ENCODE results near the gene IGSF21. TPM values are rescaled to one million over a fixed set of nuclear protein-coding genes. Genes with fewer than 3 reads are reported as not detected.

The IGSF21 gene
- polyA plus RNA-seq, 2 donors, result 0.06 to 0.13 TPM

DNA sequence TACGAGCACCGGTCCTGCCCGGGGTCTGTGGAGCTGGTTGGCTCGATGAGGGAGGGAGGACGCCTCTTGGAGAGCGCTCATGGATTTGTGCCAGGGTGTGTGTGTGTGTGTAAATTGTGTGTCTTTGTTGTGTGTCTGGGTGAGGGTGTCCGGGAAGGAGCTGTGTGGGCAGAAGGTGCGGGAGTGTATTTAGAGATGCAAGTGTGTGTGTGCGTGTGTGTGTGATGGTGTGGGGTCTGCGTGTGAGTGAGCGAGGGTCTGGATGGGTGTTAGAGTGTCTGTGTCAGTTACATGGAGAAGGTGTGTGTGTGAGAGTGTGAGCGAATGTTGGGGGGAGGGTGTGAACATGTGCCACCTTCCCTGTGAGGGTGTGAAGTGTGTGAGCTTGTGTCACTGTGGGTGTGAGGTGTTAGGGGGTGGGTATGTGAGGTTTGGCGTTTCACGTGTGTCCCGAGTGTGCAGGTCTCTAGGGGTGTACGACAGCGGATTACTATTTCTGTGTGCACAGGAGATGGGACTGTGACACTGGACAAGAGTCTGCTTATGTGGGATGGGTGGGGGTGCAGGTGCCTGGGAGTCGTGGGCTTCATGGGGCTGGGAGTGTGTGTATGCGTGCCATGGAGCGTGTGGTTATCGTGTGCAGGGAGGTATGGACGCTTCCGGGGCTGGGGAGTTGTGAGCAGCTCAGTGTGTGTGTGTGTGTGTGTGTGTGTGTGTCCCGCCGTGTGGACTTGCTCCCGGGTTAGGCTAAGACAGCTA lies 880 bp downstream of the IGSF21 start:
- 3 to 5% methylated on average over 24 to 26 of the region's 26 CpGs for WGBS, 2 donors
- Histone ChIP-seq H3K4me3 (ENCODE audit: low read depth in 1 of 2, low read length in 2 of 2) (no peak overlapping the region), H3K27ac (ENCODE audit: low read depth in 2 of 2, low read length in 1 of 2) (no peak overlapping the region), H3K4me1 (ENCODE audit: control insufficient read depth in 2 of 2, insufficient read depth in 2 of 2, low read length in 1 of 2) (peaks cover 6 to 18% of the 10 kb centered on the region in 2 donors), H3K9me3 (ENCODE audit: control insufficient read depth in 2 of 2, insufficient read depth in 1 of 2, low read depth in 1 of 2, low read length in 1 of 2) (peaks cover 0 to 7% of the 10 kb centered on the region in 2 donors), H3K36me3 (ENCODE audit: control insufficient read depth in 2 of 2, insufficient read depth in 2 of 2, low read length in 1 of 2) (no peaks in the 10 kb centered on the region), H3K27me3 (ENCODE audit: control insufficient read depth in 1 of 2, insufficient read depth in 2 of 2, low read length in 2 of 2) (peaks cover 13 to 22% of the 10 kb centered on the region in 2 donors)

DNA sequence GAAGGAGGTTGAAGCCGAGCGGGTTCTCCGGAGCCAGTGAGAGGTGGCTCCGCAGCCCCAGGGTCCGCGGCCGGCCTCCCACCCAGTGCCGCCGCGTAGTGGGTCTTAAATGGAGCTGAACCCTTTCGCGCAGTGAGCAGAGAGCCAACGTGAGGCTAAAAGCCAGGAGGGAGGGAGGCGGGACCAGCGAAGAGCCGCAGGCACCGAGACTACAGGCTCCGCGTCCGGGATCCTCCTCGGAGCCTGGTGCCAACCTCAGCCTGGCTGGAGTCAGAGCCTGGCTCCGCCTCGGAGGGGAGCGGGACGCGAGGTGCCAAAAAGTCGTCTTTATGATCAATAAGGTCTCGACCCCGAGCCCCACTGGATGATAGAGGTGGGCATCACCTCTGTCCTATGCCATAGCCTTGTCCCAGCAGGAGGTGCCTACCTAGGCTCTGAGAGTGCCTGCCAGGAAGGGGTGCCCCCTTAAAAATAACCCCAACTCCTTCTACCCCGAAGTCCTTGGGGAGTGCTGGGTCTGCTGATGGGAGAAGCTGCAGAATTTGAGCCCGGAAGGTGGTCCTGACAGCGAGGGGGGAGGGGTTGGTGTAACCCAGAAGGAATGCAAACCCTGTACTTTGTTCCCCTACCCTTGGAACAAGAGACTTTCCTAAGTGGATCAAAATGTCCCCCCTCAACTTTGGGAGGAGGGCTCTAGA lies 1.6 kb downstream of the IGSF21 start:
- H3K36me3 ChIP-seq (ENCODE audit: control insufficient read depth in 2 of 2, insufficient read depth in 2 of 2, low read length in 1 of 2), result no peaks in the 10 kb centered on the region
- peaks cover 0 to 5% of the 10 kb centered on the region in 2 donors for H3K9me3 ChIP-seq (ENCODE audit: control insufficient read depth in 2 of 2, insufficient read depth in 1 of 2, low read depth in 1 of 2, low read length in 1 of 2)
- H3K27ac ChIP-seq (ENCODE audit: low read depth in 2 of 2, low read length in 1 of 2), result no peak overlapping the region
- 3 to 7% methylated on average over 32 of the region's 32 CpGs for WGBS, 2 donors
- peaks cover 13 to 22% of the 10 kb centered on the region in 2 donors for H3K27me3 ChIP-seq (ENCODE audit: control insufficient read depth in 1 of 2, insufficient read depth in 2 of 2, low read length in 2 of 2)
- no peak overlapping the region for H3K4me3 ChIP-seq (ENCODE audit: low read depth in 1 of 2, low read length in 2 of 2)
- H3K4me1 ChIP-seq (ENCODE audit: control insufficient read depth in 2 of 2, insufficient read depth in 2 of 2, low read length in 1 of 2), result peaks cover 6 to 18% of the 10 kb centered on the region in 2 donors

DNA sequence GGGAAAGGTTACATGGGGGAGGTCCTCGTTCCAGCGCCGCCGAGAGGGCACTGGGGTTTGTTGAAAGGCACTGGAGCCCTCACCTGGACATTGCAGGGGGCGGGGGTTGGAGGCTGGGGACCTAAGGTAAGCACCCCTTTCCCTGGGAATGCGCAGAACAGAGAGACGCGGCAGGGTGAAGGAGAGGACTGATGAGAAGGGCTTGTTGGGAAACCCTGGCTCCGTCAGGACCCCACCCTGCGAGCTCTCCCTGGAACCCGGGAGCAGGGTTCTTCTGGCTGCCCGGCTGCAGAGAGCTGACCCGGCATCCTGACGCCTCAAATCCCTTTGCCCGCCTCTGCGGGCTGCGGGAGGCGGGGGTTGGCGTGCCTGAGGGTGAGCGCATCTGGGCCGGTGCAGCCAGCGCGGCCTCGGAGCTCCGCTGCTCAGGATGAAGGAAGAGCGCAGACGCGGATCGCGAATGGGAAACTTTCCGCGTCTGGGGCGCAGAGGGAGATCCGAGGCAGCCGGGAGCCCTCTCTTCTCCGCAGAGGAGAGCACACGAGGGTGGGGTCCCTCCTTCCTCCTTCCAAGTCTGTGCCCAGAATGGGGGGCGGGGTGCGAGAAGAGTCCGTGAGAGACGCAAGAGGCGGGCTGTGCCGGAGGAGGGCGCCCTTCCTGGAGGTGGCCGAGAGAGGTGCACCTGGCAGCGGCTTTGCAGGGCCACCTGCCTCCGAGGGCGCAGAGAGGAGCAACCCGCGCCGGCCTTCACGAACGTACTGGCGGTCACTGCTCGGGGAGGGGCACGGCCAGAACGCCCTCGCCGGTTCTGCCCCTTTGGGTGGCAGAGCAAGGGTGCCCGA lies 2.4 kb downstream of the IGSF21 start:
- Histone ChIP-seq H3K27me3 (ENCODE audit: control insufficient read depth in 1 of 2, insufficient read depth in 2 of 2, low read length in 2 of 2) (peaks cover 16 to 25% of the 10 kb centered on the region in 2 donors), H3K4me1 (ENCODE audit: control insufficient read depth in 2 of 2, insufficient read depth in 2 of 2, low read length in 1 of 2) (peaks cover 6 to 18% of the 10 kb centered on the region in 2 donors), H3K36me3 (ENCODE audit: control insufficient read depth in 2 of 2, insufficient read depth in 2 of 2, low read length in 1 of 2) (no peaks in the 10 kb centered on the region), H3K4me3 (ENCODE audit: low read depth in 1 of 2, low read length in 2 of 2) (peak overlapping the region in 1 of 2 donors; percentile 1), H3K27ac (ENCODE audit: low read depth in 2 of 2, low read length in 1 of 2) (no peak overlapping the region), H3K9me3 (ENCODE audit: control insufficient read depth in 2 of 2, insufficient read depth in 1 of 2, low read depth in 1 of 2, low read length in 1 of 2) (peaks cover 0 to 5% of the 10 kb centered on the region in 2 donors)
- 2 to 4% methylated on average over 58 to 60 of the region's 60 CpGs for WGBS, 2 donors

DNA sequence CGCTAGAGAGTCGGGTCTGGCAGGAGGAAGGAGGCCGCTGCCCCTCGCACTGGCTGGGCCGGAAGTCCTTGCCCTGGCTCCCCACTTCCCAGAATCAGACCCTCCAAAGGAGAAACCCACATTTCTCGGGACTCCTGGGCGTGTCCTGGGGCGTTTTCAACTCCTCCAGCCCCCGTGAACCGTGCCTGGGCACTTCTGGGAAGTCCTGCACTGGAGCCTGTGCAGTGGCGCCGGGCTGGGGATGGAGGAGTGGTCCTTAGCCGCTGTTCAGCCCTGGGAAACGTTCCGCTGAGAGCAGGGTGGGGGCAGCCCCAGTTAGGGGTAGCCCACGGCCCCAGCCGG lies 3.0 kb downstream of the IGSF21 start:
- H3K4me1 ChIP-seq (ENCODE audit: control insufficient read depth in 2 of 2, insufficient read depth in 2 of 2, low read length in 1 of 2), result peaks cover 6 to 18% of the 10 kb centered on the region in 2 donors
- 4 to 5% methylated on average over 16 to 17 of the region's 17 CpGs for WGBS, 2 donors
- H3K9me3 ChIP-seq (ENCODE audit: control insufficient read depth in 2 of 2, insufficient read depth in 1 of 2, low read depth in 1 of 2, low read length in 1 of 2), result peaks cover 0 to 5% of the 10 kb centered on the region in 2 donors
- no peak overlapping the region for H3K27ac ChIP-seq (ENCODE audit: low read depth in 2 of 2, low read length in 1 of 2)
- H3K36me3 ChIP-seq (ENCODE audit: control insufficient read depth in 2 of 2, insufficient read depth in 2 of 2, low read length in 1 of 2), result no peaks in the 10 kb centered on the region
- peak overlapping the region in 1 of 2 donors; percentile 1 for H3K4me3 ChIP-seq (ENCODE audit: low read depth in 1 of 2, low read length in 2 of 2)
- H3K27me3 ChIP-seq (ENCODE audit: control insufficient read depth in 1 of 2, insufficient read depth in 2 of 2, low read length in 2 of 2), result peaks cover 16 to 25% of the 10 kb centered on the region in 2 donors

DNA sequence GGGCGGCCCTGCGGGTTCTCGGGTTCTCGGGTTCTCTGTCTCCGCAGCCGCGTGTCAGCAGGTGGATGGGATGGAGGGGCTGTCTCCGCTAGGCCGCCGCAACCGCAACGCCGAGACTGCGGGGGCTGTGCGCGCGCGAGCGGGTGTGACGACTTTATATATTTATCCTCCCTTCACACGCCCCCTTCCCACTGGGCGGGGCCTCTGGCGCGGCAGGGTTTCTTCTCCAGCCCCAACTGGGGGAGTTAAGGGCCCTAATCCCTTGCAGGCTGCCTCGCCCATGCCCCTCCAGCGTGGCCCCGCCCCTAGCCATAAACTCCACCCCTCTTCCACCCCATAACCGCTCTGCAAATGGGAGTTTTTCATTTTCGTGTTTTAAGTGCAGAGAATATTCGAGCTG lies 3.4 kb downstream of the IGSF21 start:
- peaks cover 0 to 5% of the 10 kb centered on the region in 2 donors for H3K9me3 ChIP-seq (ENCODE audit: control insufficient read depth in 2 of 2, insufficient read depth in 1 of 2, low read depth in 1 of 2, low read length in 1 of 2)
- peaks cover 16 to 21% of the 10 kb centered on the region in 2 donors for H3K27me3 ChIP-seq (ENCODE audit: control insufficient read depth in 1 of 2, insufficient read depth in 2 of 2, low read length in 2 of 2)
- H3K4me1 ChIP-seq (ENCODE audit: control insufficient read depth in 2 of 2, insufficient read depth in 2 of 2, low read length in 1 of 2), result peaks cover 6 to 18% of the 10 kb centered on the region in 2 donors
- WGBS, 2 donors, result 2 to 11% methylated on average over 24 to 30 of the region's 30 CpGs
- H3K4me3 ChIP-seq (ENCODE audit: low read depth in 1 of 2, low read length in 2 of 2), result no peak overlapping the region
- H3K36me3 ChIP-seq (ENCODE audit: control insufficient read depth in 2 of 2, insufficient read depth in 2 of 2, low read length in 1 of 2), result no peaks in the 10 kb centered on the region
- H3K27ac ChIP-seq (ENCODE audit: low read depth in 2 of 2, low read length in 1 of 2), result no peak overlapping the region

DNA sequence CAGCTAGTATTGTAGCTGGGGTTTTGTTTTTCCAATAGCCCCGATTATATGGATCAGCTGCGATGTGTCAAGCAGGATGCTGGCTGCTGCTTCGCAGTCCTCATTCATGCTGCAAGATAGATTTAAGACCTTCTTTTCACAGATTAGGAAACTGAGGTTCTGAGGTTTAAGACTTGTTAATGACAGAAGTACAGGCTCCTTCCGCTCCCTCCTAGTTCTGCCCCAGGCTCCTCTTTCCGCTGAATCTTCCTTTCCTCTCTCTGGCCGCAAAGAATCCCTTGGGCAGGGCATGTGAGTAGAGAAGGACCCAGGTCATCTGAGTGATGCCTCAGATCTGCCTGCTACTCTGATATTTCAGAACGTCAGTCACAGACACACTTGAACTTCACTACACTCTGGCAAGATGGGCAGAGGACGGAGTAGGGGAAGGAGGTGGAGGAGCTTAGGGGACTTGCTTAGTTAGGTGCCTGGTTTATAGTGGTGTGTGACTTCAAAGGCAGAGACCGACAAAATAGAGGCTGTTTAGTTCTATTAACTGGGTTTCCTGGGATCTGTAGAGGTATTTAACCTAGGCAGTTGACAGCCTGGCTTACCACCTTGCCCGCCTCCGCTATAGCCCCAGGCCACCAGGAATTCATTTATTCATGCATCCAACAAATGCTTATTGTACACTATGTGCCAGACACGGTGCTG lies 4.2 kb downstream of the IGSF21 start:
- Histone ChIP-seq H3K27me3 (ENCODE audit: control insufficient read depth in 1 of 2, insufficient read depth in 2 of 2, low read length in 2 of 2) (peaks cover 12 to 20% of the 10 kb centered on the region in 2 donors), H3K36me3 (ENCODE audit: control insufficient read depth in 2 of 2, insufficient read depth in 2 of 2, low read length in 1 of 2) (no peaks in the 10 kb centered on the region), H3K4me1 (ENCODE audit: control insufficient read depth in 2 of 2, insufficient read depth in 2 of 2, low read length in 1 of 2) (peaks cover 6 to 18% of the 10 kb centered on the region in 2 donors), H3K27ac (ENCODE audit: low read depth in 2 of 2, low read length in 1 of 2) (no peak overlapping the region), H3K4me3 (ENCODE audit: low read depth in 1 of 2, low read length in 2 of 2) (no peak overlapping the region), H3K9me3 (ENCODE audit: control insufficient read depth in 2 of 2, insufficient read depth in 1 of 2, low read depth in 1 of 2, low read length in 1 of 2) (peaks cover 0 to 4% of the 10 kb centered on the region in 2 donors)
- WGBS, 2 donors, result 43 to 47% methylated on average over 12 of the region's 12 CpGs

DNA sequence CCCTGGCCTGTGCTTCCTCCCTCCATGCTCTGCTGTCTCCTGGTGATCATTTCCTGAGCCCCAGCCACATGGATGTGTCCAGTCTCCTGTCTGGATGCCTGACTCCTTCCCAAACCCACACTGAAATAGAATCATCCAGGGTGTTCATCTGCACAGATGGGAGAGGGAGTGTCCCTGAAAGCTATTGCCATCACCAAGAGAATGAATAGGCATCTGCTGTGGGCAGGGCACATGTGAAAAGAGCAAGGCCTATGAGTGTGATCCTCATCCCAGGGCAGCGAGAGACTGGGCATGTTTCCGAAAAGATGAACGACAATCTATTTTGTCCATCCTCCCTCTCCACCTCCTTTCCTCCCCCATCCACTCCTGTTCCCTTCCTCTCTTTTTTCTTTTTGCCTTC lies 5.0 kb downstream of the IGSF21 start:
- no peaks in the 10 kb centered on the region for H3K36me3 ChIP-seq (ENCODE audit: control insufficient read depth in 2 of 2, insufficient read depth in 2 of 2, low read length in 1 of 2)
- H3K27ac ChIP-seq (ENCODE audit: low read depth in 2 of 2, low read length in 1 of 2), result no peak overlapping the region
- H3K4me1 ChIP-seq (ENCODE audit: control insufficient read depth in 2 of 2, insufficient read depth in 2 of 2, low read length in 1 of 2), result peaks cover 6 to 16% of the 10 kb centered on the region in 2 donors
- WGBS, 2 donors, result 90 to 92% methylated on average over 3 of the region's 3 CpGs
- H3K27me3 ChIP-seq (ENCODE audit: control insufficient read depth in 1 of 2, insufficient read depth in 2 of 2, low read length in 2 of 2), result peaks cover 10 to 20% of the 10 kb centered on the region in 2 donors
- no peak overlapping the region for H3K4me3 ChIP-seq (ENCODE audit: low read depth in 1 of 2, low read length in 2 of 2)
- H3K9me3 ChIP-seq (ENCODE audit: control insufficient read depth in 2 of 2, insufficient read depth in 1 of 2, low read depth in 1 of 2, low read length in 1 of 2), result peaks cover 0 to 3% of the 10 kb centered on the region in 2 donors

DNA sequence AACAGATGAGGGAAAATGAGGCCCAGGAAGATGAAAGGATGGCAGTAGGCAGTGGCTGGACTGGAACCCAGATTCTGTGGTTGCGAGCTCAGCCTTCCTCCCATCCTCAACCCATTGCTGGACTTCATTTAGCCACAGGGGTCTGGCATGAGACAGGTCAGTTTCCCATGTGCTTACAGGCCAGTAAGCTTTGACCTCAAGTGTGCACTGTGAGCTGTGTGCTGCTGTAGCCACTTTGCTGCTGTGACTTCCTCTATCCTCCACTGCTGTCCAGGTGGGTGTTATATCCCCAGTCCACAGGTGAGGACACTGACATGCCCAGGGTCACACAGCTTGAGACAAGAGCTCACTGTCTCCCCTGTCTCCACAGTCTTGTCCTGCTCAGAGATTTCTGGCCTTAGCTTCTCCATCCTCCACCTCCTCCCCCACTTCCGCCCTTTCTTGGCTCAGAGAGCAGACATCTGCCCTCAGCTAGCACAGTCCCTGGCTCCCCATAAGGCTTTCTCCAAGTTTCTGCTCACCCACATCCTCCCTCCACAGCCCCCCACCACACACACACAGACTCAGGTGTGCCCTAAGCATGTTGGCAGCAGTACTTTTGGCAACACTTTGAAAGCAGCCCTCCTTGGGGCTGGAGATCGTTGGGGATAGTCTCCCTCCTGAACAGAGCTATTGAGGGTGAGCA lies 7.3 kb downstream of the IGSF21 start:
- H3K36me3 ChIP-seq (ENCODE audit: control insufficient read depth in 2 of 2, insufficient read depth in 2 of 2, low read length in 1 of 2), result no peaks in the 10 kb centered on the region
- 68 to 72% methylated on average over 3 of the region's 3 CpGs for WGBS, 2 donors
- H3K4me1 ChIP-seq (ENCODE audit: control insufficient read depth in 2 of 2, insufficient read depth in 2 of 2, low read length in 1 of 2), result peaks cover 4 to 7% of the 10 kb centered on the region in 2 donors
- peaks cover 3 to 16% of the 10 kb centered on the region in 2 donors for H3K27me3 ChIP-seq (ENCODE audit: control insufficient read depth in 1 of 2, insufficient read depth in 2 of 2, low read length in 2 of 2)
- H3K27ac ChIP-seq (ENCODE audit: low read depth in 2 of 2, low read length in 1 of 2), result no peak overlapping the region
- H3K9me3 ChIP-seq (ENCODE audit: control insufficient read depth in 2 of 2, insufficient read depth in 1 of 2, low read depth in 1 of 2, low read length in 1 of 2), result no peaks in the 10 kb centered on the region
- no peak overlapping the region for H3K4me3 ChIP-seq (ENCODE audit: low read depth in 1 of 2, low read length in 2 of 2)
